Fibroblast of lung (primary cell): Measurements from ENCODE around the gene JPH3. TPM values are rescaled to one million over a fixed set of nuclear protein-coding genes. Genes with fewer than 3 reads are reported as not detected.

Experiments used
- DNase-seq, 2 donors: peaks; one replicate each; pipeline versions ENCODE4 v3.0.0 to v3.0.0-alpha.2; 2010; ENCODE audit warnings: low read depth in 2 of 2
- H2AFZ ChIP-seq: 2 replicates; pipeline ENCODE4 v1.5.1; 2012; ENCODE audit warnings: low read length, control low read depth, inconsistent platforms
- H3K27ac ChIP-seq: 2 replicates; pipeline ENCODE4 v1.5.1; 2011; ENCODE audit warnings: low read length, control low read depth; ENCODE audit not compliant: insufficient read depth
- H3K27me3 ChIP-seq: 2 replicates; pipeline ENCODE4 v1.5.1; 2011; ENCODE audit warnings: mild to moderate bottlenecking, low read length; ENCODE audit not compliant: control insufficient read depth, insufficient read depth
- H3K36me3 ChIP-seq: 2 replicates; pipeline ENCODE4 v1.5.1; 2011; ENCODE audit warnings: low read length; ENCODE audit not compliant: control insufficient read depth, insufficient read depth
- H3K4me1 ChIP-seq: 2 replicates; pipeline ENCODE4 v1.5.1; 2011; ENCODE audit warnings: low read length; ENCODE audit not compliant: control insufficient read depth, insufficient read depth; ENCODE audit errors: extremely low read depth
- H3K4me2 ChIP-seq: 2 replicates; pipeline ENCODE4 v1.5.1; 2011; ENCODE audit warnings: low read length, control low read depth; ENCODE audit not compliant: insufficient read depth; ENCODE audit errors: extremely low read depth
- H3K4me3 ChIP-seq, 4 experiments: fragments of 200-600 bp in 1 of 4; sonication (generic) in 1 of 4; replicated peaks in 1 of 4; 2 replicates each; pipeline ENCODE4 v1.5.1; 2011 to 2016; ENCODE audit warnings: low read length in 4 of 4, low read depth in 3 of 4, mild to moderate bottlenecking in 3 of 4, control low read depth in 2 of 4, inconsistent platforms in 1 of 4, mixed read lengths in 1 of 4; ENCODE audit not compliant: insufficient read depth in 1 of 4; ENCODE audit errors: control extremely low read depth in 1 of 4
- H3K79me2 ChIP-seq: 2 replicates; pipeline ENCODE4 v1.5.1; 2012; ENCODE audit warnings: mild to moderate bottlenecking, low read length, inconsistent platforms; ENCODE audit not compliant: control insufficient read depth, insufficient read depth
- H3K9ac ChIP-seq: 2 replicates; pipeline ENCODE4 v1.5.1; 2011; ENCODE audit warnings: mild to moderate bottlenecking, low read length, control low read depth; ENCODE audit not compliant: insufficient read depth
- H3K9me3 ChIP-seq: 2 replicates; pipeline ENCODE4 v1.5.1; 2012; ENCODE audit warnings: low read depth, low read length; ENCODE audit not compliant: control insufficient read depth, insufficient read depth
- H4K20me1 ChIP-seq: 2 replicates; pipeline ENCODE4 v1.5.1; 2011; ENCODE audit warnings: low read length; ENCODE audit not compliant: control insufficient read depth, insufficient read depth; ENCODE audit errors: extremely low read depth
- EZH2 ChIP-seq: IDR thresholded peaks from 2 replicates; pipeline ENCODE4 v1.5.1; 2012; ENCODE audit warnings: low read length, control low read depth, mild to moderate bottlenecking; ENCODE audit errors: missing control alignments
- polyA plus RNA-seq, 2 donors: library from polyadenylated mRNA; depleted of rRNA in 1 of 2; stranded (reverse) in 1 of 2; unstranded in 1 of 2; fragments of >200 nt; gene quantifications; 2 replicates each; pipeline ENCODE4 v1.2.1, GENCODE V29; 2011 to 2012; ENCODE audit warnings: missing spikeins in 1 of 2
- total RNA-seq: library from RNA; depleted of rRNA; stranded (reverse); fragments of >200 nt; gene quantifications from 2 replicates; pipeline ENCODE4 v1.2.1, GENCODE V29; 2014
- TF ChIP-seq, protein P1 (sequence below), 2 donors: IDR thresholded peaks in 1 of 2; conservative IDR thresholded peaks in 1 of 2; 1 replicate in 1 of 2; 2 replicates in 1 of 2; pipeline ENCODE4 v1.5.1; 2011 to 2012; ENCODE audit warnings: low read length in 2 of 2, control low read depth in 1 of 2, inconsistent platforms in 1 of 2, low read depth in 1 of 2, mild to moderate bottlenecking in 1 of 2

JPH3 gene
- total and polyA plus RNA-seq, 2 donors (not counting 1 experiment from before 2014, with no cell fraction given): 0.01 TPM; not detected in 1

DNA sequence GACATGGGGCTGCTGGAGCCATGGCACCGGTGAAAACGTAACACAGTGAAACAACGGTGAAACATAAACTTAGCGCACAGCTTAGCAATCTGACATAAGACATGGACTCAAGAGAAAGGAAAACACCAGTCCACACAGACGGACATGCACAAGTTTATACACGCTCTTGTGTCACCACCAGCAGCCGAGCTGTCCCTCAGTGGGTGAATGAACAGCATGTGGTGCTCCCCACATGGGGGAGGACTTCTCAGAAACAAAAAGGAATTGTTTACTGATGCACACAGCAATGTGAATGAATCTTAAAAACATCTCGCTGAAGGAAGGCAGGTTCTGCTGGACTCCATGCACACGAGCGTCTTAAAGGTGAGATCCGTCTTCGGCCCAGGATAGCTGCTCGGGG lies 129.3 kb downstream of the JPH3 start:
- TF ChIP-seq, protein P1, sequence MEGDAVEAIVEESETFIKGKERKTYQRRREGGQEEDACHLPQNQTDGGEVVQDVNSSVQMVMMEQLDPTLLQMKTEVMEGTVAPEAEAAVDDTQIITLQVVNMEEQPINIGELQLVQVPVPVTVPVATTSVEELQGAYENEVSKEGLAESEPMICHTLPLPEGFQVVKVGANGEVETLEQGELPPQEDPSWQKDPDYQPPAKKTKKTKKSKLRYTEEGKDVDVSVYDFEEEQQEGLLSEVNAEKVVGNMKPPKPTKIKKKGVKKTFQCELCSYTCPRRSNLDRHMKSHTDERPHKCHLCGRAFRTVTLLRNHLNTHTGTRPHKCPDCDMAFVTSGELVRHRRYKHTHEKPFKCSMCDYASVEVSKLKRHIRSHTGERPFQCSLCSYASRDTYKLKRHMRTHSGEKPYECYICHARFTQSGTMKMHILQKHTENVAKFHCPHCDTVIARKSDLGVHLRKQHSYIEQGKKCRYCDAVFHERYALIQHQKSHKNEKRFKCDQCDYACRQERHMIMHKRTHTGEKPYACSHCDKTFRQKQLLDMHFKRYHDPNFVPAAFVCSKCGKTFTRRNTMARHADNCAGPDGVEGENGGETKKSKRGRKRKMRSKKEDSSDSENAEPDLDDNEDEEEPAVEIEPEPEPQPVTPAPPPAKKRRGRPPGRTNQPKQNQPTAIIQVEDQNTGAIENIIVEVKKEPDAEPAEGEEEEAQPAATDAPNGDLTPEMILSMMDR (conservative IDR thresholded peaks at IDR 0.05 in 1 of 2, IDR thresholded peaks at IDR 0.05 in 1 of 2; ENCODE audit: low read depth in 1 of 2, low read length in 2 of 2): no peak
- no peak for TF ChIP-seq EZH2
- Histone ChIP-seq H3K4me1 (no peaks in the 10 kb centered on the region), H2AFZ (no peak overlapping the region), H3K79me2 (no peaks in the 10 kb centered on the region), H3K4me3 (no peak overlapping the region), H3K9me3 (no peaks in the 10 kb centered on the region), H3K27me3 (no peaks in the 10 kb centered on the region), H3K36me3 (peaks cover 3% of the 10 kb centered on the region), H3K9ac (no peak overlapping the region), H4K20me1 (no peaks in the 10 kb centered on the region), H3K4me2 (no peak overlapping the region), H3K27ac (no peak overlapping the region)
- no peak for DNase-seq

DNA sequence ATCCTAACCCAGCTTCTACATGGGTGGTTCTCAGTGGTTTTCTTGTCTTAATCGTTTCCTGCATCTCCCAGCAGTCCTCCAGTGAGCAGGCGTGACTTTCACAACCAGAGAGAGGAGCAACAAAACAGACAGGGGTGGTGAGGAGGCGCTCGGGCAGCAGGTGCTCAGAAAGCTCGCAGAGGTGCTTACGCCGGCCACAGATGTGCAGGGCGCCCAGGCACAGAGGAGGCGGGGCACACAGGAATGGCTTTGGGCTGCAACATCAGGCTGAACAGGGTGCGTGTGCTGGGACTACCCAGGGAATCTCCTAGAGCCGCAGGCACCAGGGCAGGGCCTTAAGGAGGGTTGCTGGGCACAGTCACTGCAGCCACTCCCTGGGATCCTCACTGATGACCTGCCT lies 130.9 kb downstream of the JPH3 start:
- Histone ChIP-seq H3K4me2 (no peak overlapping the region), H3K27ac (no peak overlapping the region), H3K27me3 (no peaks in the 10 kb centered on the region), H4K20me1 (no peaks in the 10 kb centered on the region), H2AFZ (no peak overlapping the region), H3K4me3 (no peak overlapping the region), H3K79me2 (no peaks in the 10 kb centered on the region), H3K9me3 (no peaks in the 10 kb centered on the region), H3K36me3 (peaks cover 5% of the 10 kb centered on the region), H3K4me1 (no peaks in the 10 kb centered on the region), H3K9ac (no peak overlapping the region)
- TF ChIP-seq, protein P1 (conservative IDR thresholded peaks at IDR 0.05 in 1 of 2, IDR thresholded peaks at IDR 0.05 in 1 of 2; ENCODE audit: low read depth in 1 of 2, low read length in 2 of 2): no peak
- no peak for TF ChIP-seq EZH2
- no peak for DNase-seq

DNA sequence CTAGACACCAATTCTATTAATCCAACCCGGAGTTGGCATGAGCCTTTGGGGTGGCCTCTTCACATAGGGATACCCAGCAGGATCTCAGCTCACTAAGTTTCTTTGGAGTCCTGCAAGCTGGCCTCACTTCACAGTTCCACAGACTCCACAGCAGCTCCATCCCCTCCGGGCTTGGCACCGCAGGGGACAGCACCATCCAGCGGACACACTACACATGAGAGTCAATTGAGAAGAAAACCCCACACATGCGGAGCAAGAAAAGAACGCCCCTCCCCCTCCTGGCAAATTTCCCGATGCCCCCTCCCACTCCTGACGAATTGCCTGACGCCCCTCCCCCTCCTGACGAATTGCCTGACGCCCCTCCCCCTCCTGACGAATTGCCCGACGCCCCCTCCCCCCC lies 132.3 kb downstream of the JPH3 start:
- no peak for DNase-seq
- H3K79me2 ChIP-seq: no peaks in the 10 kb centered on the region
- peaks cover 3% of the 10 kb centered on the region for H3K36me3 ChIP-seq
- H3K27ac ChIP-seq: no peak overlapping the region
- H3K27me3 ChIP-seq: no peaks in the 10 kb centered on the region
- no peak overlapping the region for H2AFZ ChIP-seq
- H4K20me1 ChIP-seq: no peaks in the 10 kb centered on the region
- H3K9ac ChIP-seq: no peak overlapping the region
- no peak overlapping the region for H3K4me2 ChIP-seq
- no peaks in the 10 kb centered on the region for H3K4me1 ChIP-seq
- no peak for TF ChIP-seq EZH2
- TF ChIP-seq, protein P1 (conservative IDR thresholded peaks at IDR 0.05 in 1 of 2, IDR thresholded peaks at IDR 0.05 in 1 of 2; ENCODE audit: low read depth in 1 of 2, low read length in 2 of 2): no peak
- H3K4me3 ChIP-seq: no peak overlapping the region
- no peaks in the 10 kb centered on the region for H3K9me3 ChIP-seq
